ENCODE results near the gene DACT1.

DACT1 gene

DNA sequence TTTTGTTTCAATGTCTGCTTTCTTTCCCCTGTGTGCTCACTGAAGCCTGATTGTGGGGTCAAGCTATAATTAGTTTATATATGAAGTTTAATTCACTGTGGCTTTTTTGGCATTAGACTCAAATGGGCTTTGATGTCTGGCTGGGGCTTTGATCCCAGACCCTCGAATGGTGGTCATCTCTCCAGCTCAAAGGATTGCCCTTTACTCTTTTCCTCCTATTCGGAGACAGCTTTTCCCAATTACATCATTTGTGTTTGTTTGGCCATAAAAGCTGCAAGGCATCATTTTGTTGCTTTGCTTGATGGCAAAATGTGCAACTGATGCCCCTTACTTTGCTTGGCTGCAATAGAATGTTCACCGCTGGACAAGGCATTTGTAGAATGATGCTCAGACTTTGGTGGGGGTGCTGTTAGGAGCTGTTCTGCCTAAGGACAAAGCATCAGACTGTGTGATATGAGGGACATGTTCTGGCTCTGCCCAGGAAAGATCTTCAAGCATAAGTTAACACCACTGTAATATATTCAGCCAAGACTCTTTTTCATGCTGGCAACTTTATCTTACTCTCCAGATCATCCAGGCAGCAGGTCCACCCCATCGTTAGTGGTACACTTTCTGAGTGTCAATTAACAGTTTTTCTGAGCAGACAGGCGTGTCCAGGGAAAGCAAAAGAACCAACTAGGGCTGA lies 3.2 kb upstream of the DACT1 start:
- in situ Hi-C loops (cut with HindIII; ENCODE audit: low sequenced_read_pairs): loop anchor here (10.0 kb wide), 1 partner anchor 390 kb away; no protein-coding TSS in a partner anchor

GRCh38 chr14:58635091-58635830 lies 2.5 kb upstream of the DACT1 start:
- in situ Hi-C loops (cut with HindIII; ENCODE audit: low sequenced_read_pairs): loop anchor here (10.0 kb wide), 1 partner anchor 390 kb away; no protein-coding TSS in a partner anchor

DNA sequence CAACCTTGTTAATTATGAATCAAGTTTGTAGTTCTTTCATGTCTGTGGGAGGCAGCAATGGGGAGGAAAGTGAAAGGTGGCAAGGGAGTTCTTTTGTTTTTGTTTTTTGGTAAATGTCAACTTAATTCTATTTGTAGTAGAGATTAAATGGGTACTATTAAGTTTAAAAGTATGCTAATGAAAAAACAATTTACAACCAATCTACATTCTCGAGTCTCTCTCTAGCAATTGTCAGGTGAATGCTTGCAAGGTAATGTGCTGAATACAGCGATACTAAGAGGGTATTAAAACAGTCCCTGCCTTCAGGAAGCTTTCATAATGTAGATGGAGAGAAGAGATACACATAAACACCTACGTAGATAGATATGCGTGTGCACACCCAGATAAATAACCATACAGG lies 1.6 kb upstream of the DACT1 start:
- in situ Hi-C loops (cut with HindIII; ENCODE audit: low sequenced_read_pairs): loop anchor here (10.0 kb wide), 1 partner anchor 389 kb away; no protein-coding TSS in a partner anchor

DNA sequence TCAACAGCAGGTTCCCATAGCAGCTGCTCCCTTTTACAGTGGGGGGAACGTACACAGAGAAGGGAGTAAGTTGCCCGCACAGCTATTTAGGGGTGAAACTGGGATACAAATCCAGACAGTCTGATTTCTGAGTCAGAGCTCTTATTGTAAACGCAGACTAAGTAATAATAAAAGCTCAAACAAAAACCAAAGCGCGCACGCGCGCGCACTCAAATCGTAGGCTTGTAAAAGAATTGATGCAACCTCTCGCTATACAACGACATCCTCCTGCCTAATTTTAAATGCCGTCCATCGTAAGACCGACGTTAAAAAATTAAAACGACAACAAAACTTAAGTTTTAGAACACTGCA lies 747 bp upstream of the DACT1 start:
- in situ Hi-C loops (cut with HindIII; ENCODE audit: low sequenced_read_pairs): loop anchor here (10.0 kb wide), 1 partner anchor 388 kb away; no protein-coding TSS in a partner anchor

DNA sequence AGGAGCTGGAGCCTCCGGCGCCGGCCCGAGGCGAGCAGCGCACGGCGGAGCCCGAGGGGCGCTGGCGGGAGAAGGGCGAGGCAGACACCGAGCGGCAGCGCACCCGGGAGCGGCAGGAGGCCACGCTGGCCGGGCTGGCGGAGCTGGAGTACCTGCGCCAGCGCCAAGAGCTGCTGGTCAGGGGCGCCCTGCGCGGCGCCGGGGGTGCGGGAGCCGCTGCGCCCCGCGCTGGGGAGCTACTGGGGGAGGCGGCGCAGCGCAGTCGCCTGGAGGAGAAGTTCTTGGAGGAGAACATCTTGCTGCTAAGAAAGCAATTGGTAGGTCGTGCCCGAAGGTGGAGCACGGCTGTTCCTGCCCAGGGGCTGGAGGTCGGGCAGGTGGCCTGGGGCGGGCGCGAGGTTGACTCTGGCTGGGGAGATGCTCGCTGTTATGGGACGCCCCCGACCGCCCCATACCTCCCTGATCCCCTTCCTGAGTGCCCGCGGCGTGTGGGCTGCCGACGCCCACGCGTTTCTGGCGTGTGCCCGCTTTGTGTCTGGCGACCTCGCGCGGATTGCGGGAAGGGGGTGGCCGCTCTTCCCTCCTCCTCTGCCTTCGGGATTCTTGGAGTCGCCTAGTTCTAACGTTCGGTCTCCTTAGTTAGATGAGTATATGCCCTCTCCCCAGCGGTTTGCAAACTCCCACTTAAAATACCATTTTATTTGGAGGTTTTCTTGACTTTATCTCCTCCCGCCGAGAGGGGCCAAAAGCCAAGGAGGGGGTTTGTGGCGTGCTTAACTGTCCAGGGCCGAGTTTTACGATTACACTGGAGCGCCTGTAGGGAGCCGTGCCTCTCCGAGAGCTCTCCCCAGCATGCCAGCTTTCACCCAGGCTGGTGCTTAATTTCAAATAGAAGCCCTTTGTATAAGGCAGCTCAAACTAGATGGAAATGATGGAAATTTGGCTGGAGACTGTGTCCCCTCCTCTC lies 752 bp downstream of the DACT1 start:
- in situ Hi-C loops (cut with HindIII; ENCODE audit: low sequenced_read_pairs): loop anchor here (10.0 kb wide), 1 partner anchor 386 kb away; no protein-coding TSS in a partner anchor

GRCh38 chr14:58639198-58639565 lies 1.4 kb downstream of the DACT1 start:
- in situ Hi-C loops (cut with HindIII; ENCODE audit: low sequenced_read_pairs): loop anchor here (10.0 kb wide), 1 partner anchor 386 kb away; no protein-coding TSS in a partner anchor

DNA sequence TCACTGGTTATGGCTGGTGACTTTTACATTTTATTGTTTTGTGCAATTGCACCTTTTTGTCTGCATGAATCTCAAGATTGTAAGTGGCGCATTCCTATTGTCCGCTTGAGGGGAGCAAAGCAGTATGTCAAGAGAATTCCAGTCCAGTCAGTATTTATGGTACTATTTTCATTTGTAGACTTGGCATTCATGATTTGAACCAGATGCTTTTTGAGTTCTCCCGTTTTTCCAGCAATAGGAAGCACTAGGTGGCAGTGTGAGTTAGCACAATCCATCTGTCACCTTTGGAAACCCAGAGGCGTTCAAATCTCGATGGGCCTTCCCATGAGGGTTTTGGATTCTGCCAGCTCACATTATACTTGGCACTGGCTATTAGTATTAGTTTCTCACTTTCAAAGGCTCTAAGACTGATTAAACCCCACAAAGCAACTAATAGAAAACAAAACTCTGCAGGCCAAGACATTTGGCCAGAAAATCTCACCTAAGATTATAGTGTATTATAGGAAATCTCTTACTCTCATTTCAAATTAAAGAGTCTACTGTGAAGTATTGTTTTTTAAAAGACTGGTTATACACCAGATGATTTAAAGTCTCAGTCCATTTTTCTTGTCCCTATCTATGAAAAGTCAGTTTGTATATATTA lies 2.2 kb downstream of the DACT1 start:
- in situ Hi-C loops (cut with HindIII; ENCODE audit: low sequenced_read_pairs): loop anchor here (10.0 kb wide), 1 partner anchor 385 kb away; no protein-coding TSS in a partner anchor

DNA sequence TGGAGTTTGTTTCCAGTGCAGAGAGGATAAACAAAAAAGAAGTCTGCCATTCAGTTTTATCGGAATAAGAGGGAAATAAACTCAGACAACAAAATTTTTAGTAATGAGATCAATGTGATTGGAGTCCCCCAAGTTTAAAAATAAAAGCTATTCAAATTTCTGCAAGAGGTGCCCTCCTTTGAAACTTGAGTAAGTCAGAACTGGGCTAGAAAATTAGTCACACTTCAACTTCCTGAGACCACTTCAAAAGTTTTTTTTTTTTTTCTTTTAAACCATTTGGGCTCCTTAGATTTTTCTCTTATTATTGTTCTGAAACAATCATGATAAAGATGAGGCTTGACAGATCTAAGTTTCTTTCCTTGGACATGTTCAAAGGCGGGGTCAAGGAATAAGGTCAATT lies 3.2 kb downstream of the DACT1 start:
- in situ Hi-C loops (cut with HindIII; ENCODE audit: low sequenced_read_pairs): no loop called here

DNA sequence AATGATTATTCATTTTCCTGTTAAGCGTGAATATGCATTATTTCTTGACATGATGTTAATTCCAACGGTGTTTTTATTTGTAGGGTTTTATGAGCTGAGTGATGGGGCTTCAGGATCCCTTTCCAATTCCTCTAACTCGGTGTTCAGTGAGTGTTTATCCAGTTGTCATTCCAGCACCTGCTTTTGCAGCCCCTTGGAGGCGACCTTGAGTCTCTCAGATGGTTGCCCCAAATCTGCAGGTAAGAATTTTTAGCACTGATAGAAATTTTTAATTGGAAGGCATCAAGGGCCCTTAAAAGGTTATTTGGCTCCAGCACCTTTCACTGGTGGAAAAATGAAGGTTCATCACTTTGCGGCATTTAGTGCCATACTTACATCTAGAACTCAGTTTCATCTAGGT lies 3.7 kb downstream of the DACT1 start:
- in situ Hi-C loops (cut with HindIII; ENCODE audit: low sequenced_read_pairs): no loop called here

- in situ Hi-C loops (cut with HindIII; ENCODE audit: low sequenced_read_pairs): no loop called here
These were observed 5.6 kb downstream of the DACT1 start for GRCh38 chr14:58643366-58643765.

DNA sequence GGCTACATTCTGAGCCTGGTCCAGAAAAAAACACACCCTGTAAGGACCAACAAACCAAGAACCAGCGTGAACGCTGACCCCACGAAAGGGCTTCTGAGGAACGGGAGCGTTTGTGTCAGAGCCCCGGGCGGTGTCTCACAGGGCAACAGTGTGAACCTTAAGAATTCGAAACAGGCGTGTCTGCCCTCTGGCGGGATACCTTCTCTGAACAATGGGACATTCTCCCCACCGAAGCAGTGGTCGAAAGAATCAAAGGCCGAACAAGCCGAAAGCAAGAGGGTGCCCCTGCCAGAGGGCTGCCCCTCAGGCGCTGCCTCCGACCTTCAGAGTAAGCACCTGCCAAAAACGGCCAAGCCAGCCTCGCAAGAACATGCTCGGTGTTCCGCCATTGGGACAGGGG lies 7.9 kb downstream of the DACT1 start:
- in situ Hi-C loops (cut with HindIII; ENCODE audit: low sequenced_read_pairs): no loop called here

GRCh38 chr14:58646479-58646878 lies 8.7 kb downstream of the DACT1 start:
- in situ Hi-C loops (cut with HindIII; ENCODE audit: low sequenced_read_pairs): no loop called here

- in situ Hi-C loops (cut with HindIII; ENCODE audit: low sequenced_read_pairs): no loop called here
These were observed 10.0 kb downstream of the DACT1 start for GRCh38 chr14:58647777-58648176.

- in situ Hi-C loops (cut with HindIII; ENCODE audit: low sequenced_read_pairs): no loop called here
These were observed 13.1 kb downstream of the DACT1 start for GRCh38 chr14:58650857-58651256.

- in situ Hi-C loops (cut with HindIII; ENCODE audit: low sequenced_read_pairs): no loop called here
These were observed 19.1 kb downstream of the DACT1 start for GRCh38 chr14:58656671-58657411.

GRCh38 chr14:58659061-58659460 lies 21.3 kb downstream of the DACT1 start:
- in situ Hi-C loops (cut with HindIII; ENCODE audit: low sequenced_read_pairs): no loop called here

DNA sequence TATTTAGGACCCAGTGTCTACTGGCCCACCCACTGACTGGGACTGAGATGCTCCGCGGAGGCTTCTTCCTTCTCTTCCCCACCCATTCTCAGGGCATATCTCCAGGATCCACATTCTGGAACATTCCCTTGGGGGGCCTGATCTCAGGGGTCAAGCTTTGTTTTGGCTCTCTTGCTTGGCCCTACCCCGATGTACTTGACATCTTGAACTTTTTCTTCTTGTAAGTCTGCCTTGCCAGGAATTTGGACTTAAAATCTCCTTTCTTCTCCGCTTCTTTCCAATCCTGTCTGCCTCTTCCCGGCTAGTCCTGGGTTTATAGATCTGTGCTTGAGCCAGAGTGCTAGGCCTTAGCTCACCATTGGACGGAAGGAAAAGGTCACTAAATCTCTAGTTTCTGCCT lies 22.1 kb downstream of the DACT1 start:
- in situ Hi-C loops (cut with HindIII; ENCODE audit: low sequenced_read_pairs): no loop called here

DNA sequence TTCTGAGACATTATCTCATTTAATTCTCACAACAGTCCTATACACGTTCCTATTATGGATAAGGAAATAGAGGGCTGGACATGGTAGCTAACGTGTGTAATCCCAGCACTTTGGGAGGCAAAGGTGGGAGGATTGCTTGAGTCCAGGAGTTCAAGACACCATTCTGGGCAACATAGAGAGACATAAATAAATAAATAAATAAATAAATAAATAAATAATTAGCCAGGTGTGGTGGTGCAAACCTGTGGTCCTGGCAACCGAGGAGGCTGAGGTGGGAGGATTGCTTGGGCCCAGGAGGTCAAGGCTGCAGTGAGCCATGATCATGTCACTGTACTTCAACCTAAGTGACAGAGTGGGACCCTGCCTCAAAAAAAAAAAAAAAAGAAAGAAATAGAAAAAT lies 22.6 kb downstream of the DACT1 start:
- in situ Hi-C loops (cut with HindIII; ENCODE audit: low sequenced_read_pairs): no loop called here

DNA sequence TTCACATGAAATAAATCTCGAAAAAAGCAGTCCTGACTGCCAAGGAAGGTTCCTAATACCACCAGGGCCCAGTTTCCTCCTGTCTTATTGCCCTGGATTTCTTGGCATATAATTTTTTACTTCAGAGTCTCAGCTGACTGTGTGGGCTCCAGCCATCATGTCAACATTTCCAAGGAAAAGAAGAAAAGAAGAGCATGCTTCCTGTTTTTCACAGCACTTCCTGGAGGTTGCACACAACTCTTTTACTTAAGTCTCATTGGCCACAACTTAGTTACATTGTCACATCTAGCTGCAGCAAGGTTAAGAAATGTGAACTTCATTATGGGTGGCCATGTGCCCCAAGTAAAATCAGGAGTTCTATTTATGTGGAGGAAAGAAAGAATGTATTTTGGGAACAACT lies 24.3 kb downstream of the DACT1 start:
- in situ Hi-C loops (cut with HindIII; ENCODE audit: low sequenced_read_pairs): no loop called here

DNA sequence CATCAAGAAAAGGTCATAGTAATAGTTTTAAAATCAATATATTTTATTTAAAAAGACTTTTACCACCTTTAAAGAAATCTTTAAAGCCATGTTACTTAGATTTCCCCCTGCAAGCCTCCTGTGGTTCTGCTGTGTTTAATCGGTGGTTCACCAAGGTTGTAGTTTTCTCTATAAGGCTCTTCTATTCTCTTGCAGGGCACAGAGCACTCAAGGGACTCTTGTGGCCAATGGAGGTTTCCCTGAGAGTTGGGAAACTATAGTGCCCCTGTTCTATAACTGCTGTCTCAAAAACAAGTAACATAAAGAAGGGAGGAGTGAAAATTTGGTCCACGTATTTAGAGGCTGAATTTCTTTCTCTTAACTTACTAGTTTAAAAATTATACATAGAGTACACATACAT lies 25.0 kb downstream of the DACT1 start:
- in situ Hi-C loops (cut with HindIII; ENCODE audit: low sequenced_read_pairs): no loop called here
